Measurements from ENCODE around the gene NFIA. TPM values are rescaled to one million over a fixed set of nuclear protein-coding genes. Genes with fewer than 3 reads are reported as not detected.

NFIA gene
- total and polyA plus RNA-seq, 9 of the 15 experiments (the other 6 are each of a cell fraction or from before 2014, with no cell fraction given) = 5.3 to 24.9 (median 9.8) TPM

GRCh38 chr1:61056573-61057439 lies 25.6 kb upstream of the NFIA start (continued):
- TF ChIP-seq ZNF280B (CRISPR knock-in tag; IDR thresholded peaks at IDR 0.05) (no peak), GMEB1 (CRISPR knock-in tag; IDR thresholded peaks at IDR 0.05) (no peak), MTA1 (IDR thresholded peaks at IDR 0.05; ENCODE audit: borderline replicate concordance) (peak; percentile 62; the same call in 1 of the 2 replicates), BHLHE40 (IDR thresholded peaks at IDR 0.05; ENCODE audit: low read length) (peak; percentile 72), SP1 (CRISPR knock-in tag; IDR thresholded peaks at IDR 0.05) (0 out of 2 replicates have a peak, but pooled peaks have one; percentile 25), CSDE1 (IDR thresholded peaks at IDR 0.05) (no peak), ZKSCAN1 (IDR thresholded peaks at IDR 0.05; ENCODE audit: low read depth, low read length) (no peak), FOXP1 (CRISPR knock-in tag; IDR thresholded peaks at IDR 0.05) (0 out of 2 replicates have a peak, but pooled peaks have one; percentile 30), CHD2 (IDR thresholded peaks at IDR 0.05; ENCODE audit: low read depth, low read length) (no peak), TRIM28 (IDR thresholded peaks at IDR 0.05) (no peak), KAT8 (IDR thresholded peaks at IDR 0.05; ENCODE audit: low read depth) (no peak), RNF2 (IDR thresholded peaks at IDR 0.05) (no peak), ATF2 (CRISPR knock-in tag; IDR thresholded peaks at IDR 0.05) (no peak), NCOR1 (IDR thresholded peaks at IDR 0.05) (peak; percentile 21), PTTG1 (tag; IDR thresholded peaks at IDR 0.05; ENCODE audit: low read depth) (no peak), FIP1L1 (IDR thresholded peaks at IDR 0.05; ENCODE audit: low read depth, low read length, poor library complexity, severe bottlenecking) (no peak), PRMT5 (CRISPR knock-in tag; IDR thresholded peaks at IDR 0.05) (no peak), ATF4 (CRISPR knock-in tag; IDR thresholded peaks at IDR 0.05) (no peak), PHF20 (IDR thresholded peaks at IDR 0.05; ENCODE audit: partially characterized antibody) (no peak), ZFPM2 (CRISPR knock-in tag; IDR thresholded peaks at IDR 0.05) (no peak), RFX1 (IDR thresholded peaks at IDR 0.05) (no peak), NCOA6 (IDR thresholded peaks at IDR 0.05) (no peak), CREB5 (CRISPR knock-in tag; IDR thresholded peaks at IDR 0.05) (no peak), ZNF282 (CRISPR knock-in tag; IDR thresholded peaks at IDR 0.05) (no peak), CBX1 (IDR thresholded peaks at IDR 0.05; ENCODE audit: low read depth) (no peak)
